RWPE2 (cell line): ENCODE data around the gene VGLL4.

Source experiments
- ATAC-seq: fragments of 200-7000 bp; cut with Tn5 transposase; 3 replicates; pipeline ENCODE4 v1.9.1; 2021; ENCODE audit warnings: low read depth
- DNase-seq: peaks from one replicate; pipeline ENCODE4 v3.0.0-alpha.2; 2020; ENCODE audit warnings: low spot score
- H3K27ac ChIP-seq: fragments of 450-650 bp; 2 replicates; pipeline ENCODE4 v1.5.1; 2017; ENCODE audit warnings: mild to moderate bottlenecking; ENCODE audit not compliant: poor library complexity, severe bottlenecking
- H3K27me3 ChIP-seq: fragments of 250-450 bp; sonication (Bioruptor Pico); 2 replicates; pipeline ENCODE4 v1.5.1; 2021; ENCODE audit warnings: mild to moderate bottlenecking, moderate library complexity; ENCODE audit not compliant: insufficient read depth, poor library complexity, severe bottlenecking
- H3K36me3 ChIP-seq: fragments of 250-450 bp; sonication (Bioruptor Pico); 2 replicates; pipeline ENCODE4 v1.5.1; 2020; ENCODE audit warnings: low read depth, mild to moderate bottlenecking, moderate library complexity
- H3K4me1 ChIP-seq: fragments of 250-450 bp; sonication (Bioruptor Pico); 2 replicates; pipeline ENCODE4 v1.5.1; 2021; ENCODE audit warnings: mild to moderate bottlenecking, moderate library complexity; ENCODE audit not compliant: insufficient read depth, poor library complexity, severe bottlenecking
- H3K4me3 ChIP-seq: fragments of 250-450 bp; sonication (Bioruptor Pico); 2 replicates; pipeline ENCODE4 v1.5.1; 2021; ENCODE audit warnings: mild to moderate bottlenecking, moderate library complexity; ENCODE audit not compliant: severe bottlenecking
- H3K9me3 ChIP-seq: fragments of 250-450 bp; sonication (Bioruptor Pico); 2 replicates; pipeline ENCODE4 v1.5.1; 2021; ENCODE audit warnings: mild to moderate bottlenecking, moderate library complexity; ENCODE audit not compliant: severe bottlenecking
- CTCF ChIP-seq: fragments of 450-650 bp; IDR thresholded peaks from one replicate; pipeline ENCODE4 v1.5.1; 2017; ENCODE audit warnings: mild to moderate bottlenecking, moderate library complexity; ENCODE audit not compliant: poor library complexity, severe bottlenecking

Gene VGLL4

GRCh38 chr3:11635680-11636393 lies 7.9 kb downstream of the VGLL4 start:
- Histone ChIP-seq H3K27ac (no peak overlapping the region), H3K36me3 (peaks cover 3% of the 10 kb centered on the region), H3K4me1 (peaks cover 30% of the 10 kb centered on the region), H3K27me3 (no peaks in the 10 kb centered on the region), H3K4me3 (no peak overlapping the region), H3K9me3 (no peaks in the 10 kb centered on the region)
- TF ChIP-seq CTCF, result no peak
- ATAC-seq, result no peak
- DNase-seq, result no peak

GRCh38 chr3:11634974-11635612 lies 8.6 kb downstream of the VGLL4 start:
- H3K4me3 ChIP-seq, result no peak overlapping the region
- ATAC-seq, result no peak
- H3K36me3 ChIP-seq, result peaks cover 3% of the 10 kb centered on the region
- no peak for TF ChIP-seq CTCF
- DNase-seq, result no peak
- peaks cover 26% of the 10 kb centered on the region for H3K4me1 ChIP-seq
- H3K9me3 ChIP-seq, result no peaks in the 10 kb centered on the region
- no peaks in the 10 kb centered on the region for H3K27me3 ChIP-seq
- H3K27ac ChIP-seq, result no peak overlapping the region

- peaks cover 18% of the 10 kb centered on the region for H3K4me1 ChIP-seq
- ATAC-seq (no peak), DNase-seq (no peak)
- H3K4me3 ChIP-seq, result no peak overlapping the region
- no peak for TF ChIP-seq CTCF
- H3K27me3 ChIP-seq, result no peaks in the 10 kb centered on the region
- H3K9me3 ChIP-seq, result no peaks in the 10 kb centered on the region
- no peak overlapping the region for H3K27ac ChIP-seq
- H3K36me3 ChIP-seq, result peaks cover 3% of the 10 kb centered on the region
Measured at GRCh38 chr3:11634081-11634635, 9.6 kb downstream of the VGLL4 start.

GRCh38 chr3:11632966-11633365 lies 10.7 kb downstream of the VGLL4 start:
- ATAC-seq (no peak), DNase-seq (no peak)
- H3K4me1 ChIP-seq, result peaks cover 8% of the 10 kb centered on the region
- TF ChIP-seq CTCF, result no peak
- no peak overlapping the region for H3K4me3 ChIP-seq
- peaks cover 3% of the 10 kb centered on the region for H3K36me3 ChIP-seq
- H3K27me3 ChIP-seq, result no peaks in the 10 kb centered on the region
- H3K9me3 ChIP-seq, result no peaks in the 10 kb centered on the region
- no peak overlapping the region for H3K27ac ChIP-seq

- H3K4me1 ChIP-seq, result peaks cover 5% of the 10 kb centered on the region
- H3K27me3 ChIP-seq, result no peaks in the 10 kb centered on the region
- DNase-seq (no peak), ATAC-seq (no peak)
- H3K27ac ChIP-seq, result no peak overlapping the region
- H3K4me3 ChIP-seq, result no peak overlapping the region
- no peaks in the 10 kb centered on the region for H3K9me3 ChIP-seq
- no peak for TF ChIP-seq CTCF
- H3K36me3 ChIP-seq, result peaks cover 3% of the 10 kb centered on the region
Measured at GRCh38 chr3:11632564-11632963, 11.2 kb downstream of the VGLL4 start.
